SJCRH30 (cell line): Measurements from ENCODE around the gene CEP131. TPM values are rescaled to one million over a fixed set of nuclear protein-coding genes. Genes with fewer than 3 reads are reported as not detected.

ENCODE experiments used
- DNase-seq, 2 experiments: peaks; one replicate each; pipeline ENCODE4 v3.0.0-alpha.2; 2015 to 2020
- H3K27ac ChIP-seq: fragments of 250-450 bp; sonication (Bioruptor Pico); 2 replicates; pipeline ENCODE4 v1.5.1; 2020; ENCODE audit warnings: mild to moderate bottlenecking, moderate library complexity
- H3K27me3 ChIP-seq: fragments of 250-450 bp; sonication (Bioruptor Pico); 2 replicates; pipeline ENCODE4 v1.5.1; 2020; ENCODE audit warnings: mild to moderate bottlenecking, moderate library complexity
- H3K36me3 ChIP-seq: fragments of 250-450 bp; sonication (Bioruptor Pico); 2 replicates; pipeline ENCODE4 v1.5.1; 2020; ENCODE audit warnings: mild to moderate bottlenecking, moderate library complexity
- H3K4me1 ChIP-seq: fragments of 250-450 bp; sonication (Bioruptor Pico); 2 replicates; pipeline ENCODE4 v1.5.1; 2020; ENCODE audit warnings: mild to moderate bottlenecking, moderate library complexity
- H3K4me3 ChIP-seq: fragments of 250-450 bp; sonication (Bioruptor Pico); 2 replicates; pipeline ENCODE4 v1.5.1; 2020; ENCODE audit warnings: mild to moderate bottlenecking, moderate library complexity
- H3K9me3 ChIP-seq: fragments of 250-450 bp; sonication (Bioruptor Pico); replicated peaks from 2 replicates; pipeline ENCODE4 v1.5.1; 2020; ENCODE audit warnings: mild to moderate bottlenecking, moderate library complexity
- total RNA-seq: library from RNA; depleted of rRNA; stranded (reverse); fragments of >200 nt; shearing (Covaris generic); gene quantifications from 2 replicates; pipeline ENCODE4 v1.2.3, GENCODE V29; 2014; rRNA removed

The CEP131 gene
- 31.5 and 33.0 TPM in 2 replicates for total RNA-seq

- peak; percentile 100 for DNase-seq
- Histone ChIP-seq H3K9me3 (no peaks in the 10 kb centered on the region), H3K27me3 (no peaks in the 10 kb centered on the region), H3K4me3 (peak within 1 kb of the TSS; percentile 88), H3K27ac (peak within 1 kb of the TSS; percentile 19; the same call in 1 of the 2 replicates), H3K4me1 (peaks cover 9% of the 10 kb centered on the region), H3K36me3 (peaks cover 4% of the 10 kb centered on the region)
Observed at GRCh38 chr17:81222906-81223761, at the start of gene CEP131. TSS of gene CEP131 (minus strand) at chr17:81222965. CDS start at chr17:81220056, 2,909 bp downstream.

GRCh38 chr17:81271226-81271625, 48.5 kb upstream of the CEP131 start:
- Histone ChIP-seq H3K27me3 (no peaks in the 10 kb centered on the region), H3K9me3 (no peaks in the 10 kb centered on the region), H3K4me3 (no peak overlapping the region), H3K27ac (no peak overlapping the region), H3K4me1 (no peaks in the 10 kb centered on the region), H3K36me3 (peaks cover 71% of the 10 kb centered on the region)
- DNase-seq = no peak

- no peaks in the 10 kb centered on the region for H3K4me1 ChIP-seq
- H3K9me3 ChIP-seq = no peaks in the 10 kb centered on the region
- no peaks in the 10 kb centered on the region for H3K27me3 ChIP-seq
- peaks cover 72% of the 10 kb centered on the region for H3K36me3 ChIP-seq
- H3K4me3 ChIP-seq = no peak overlapping the region
- no peak for DNase-seq
- no peak overlapping the region for H3K27ac ChIP-seq
Observed at GRCh38 chr17:81270279-81270678, 47.5 kb upstream of the CEP131 start.

GRCh38 chr17:81267390-81268067, 44.8 kb upstream of the CEP131 start:
- H3K9me3 ChIP-seq = no peaks in the 10 kb centered on the region
- peaks cover 71% of the 10 kb centered on the region for H3K36me3 ChIP-seq
- no peaks in the 10 kb centered on the region for H3K27me3 ChIP-seq
- no peak overlapping the region for H3K27ac ChIP-seq
- no peak overlapping the region for H3K4me3 ChIP-seq
- H3K4me1 ChIP-seq = no peaks in the 10 kb centered on the region
- DNase-seq = no peak

GRCh38 chr17:81265576-81265975, 42.8 kb upstream of the CEP131 start:
- no peaks in the 10 kb centered on the region for H3K4me1 ChIP-seq
- H3K4me3 ChIP-seq = no peak overlapping the region
- peaks cover 70% of the 10 kb centered on the region for H3K36me3 ChIP-seq
- H3K9me3 ChIP-seq = no peaks in the 10 kb centered on the region
- DNase-seq = no peak
- H3K27ac ChIP-seq = no peak overlapping the region
- no peaks in the 10 kb centered on the region for H3K27me3 ChIP-seq

GRCh38 chr17:81264640-81265039, 41.9 kb upstream of the CEP131 start:
- H3K27me3 ChIP-seq = no peaks in the 10 kb centered on the region
- no peak overlapping the region for H3K27ac ChIP-seq
- no peaks in the 10 kb centered on the region for H3K4me1 ChIP-seq
- H3K36me3 ChIP-seq = peaks cover 71% of the 10 kb centered on the region
- DNase-seq = no peak
- H3K9me3 ChIP-seq = no peaks in the 10 kb centered on the region
- H3K4me3 ChIP-seq = no peak overlapping the region

GRCh38 chr17:81263371-81264181, 40.8 kb upstream of the CEP131 start:
- H3K9me3 ChIP-seq = no peaks in the 10 kb centered on the region
- H3K4me3 ChIP-seq = no peak overlapping the region
- no peak overlapping the region for H3K27ac ChIP-seq
- H3K36me3 ChIP-seq = peaks cover 61% of the 10 kb centered on the region
- H3K4me1 ChIP-seq = no peaks in the 10 kb centered on the region
- no peak for DNase-seq
- no peaks in the 10 kb centered on the region for H3K27me3 ChIP-seq

- Histone ChIP-seq H3K27me3 (no peaks in the 10 kb centered on the region), H3K36me3 (peaks cover 52% of the 10 kb centered on the region), H3K4me3 (no peak overlapping the region), H3K9me3 (no peaks in the 10 kb centered on the region), H3K4me1 (no peaks in the 10 kb centered on the region), H3K27ac (no peak overlapping the region)
- no peak for DNase-seq
Observed at GRCh38 chr17:81261582-81262336, 39.0 kb upstream of the CEP131 start.

- Histone ChIP-seq H3K36me3 (peaks cover 49% of the 10 kb centered on the region), H3K4me3 (no peak overlapping the region), H3K27ac (no peak overlapping the region), H3K9me3 (no peaks in the 10 kb centered on the region), H3K27me3 (no peaks in the 10 kb centered on the region), H3K4me1 (peaks cover 1% of the 10 kb centered on the region; the same call in 1 of the 2 replicates)
- no peak for DNase-seq
Observed at GRCh38 chr17:81261096-81261495, 38.3 kb upstream of the CEP131 start.

GRCh38 chr17:81260641-81261040, 37.9 kb upstream of the CEP131 start:
- H3K9me3 ChIP-seq = no peaks in the 10 kb centered on the region
- no peak overlapping the region for H3K4me3 ChIP-seq
- H3K4me1 ChIP-seq = peaks cover 6% of the 10 kb centered on the region
- H3K27ac ChIP-seq = no peak overlapping the region
- no peak for DNase-seq
- H3K36me3 ChIP-seq = peaks cover 47% of the 10 kb centered on the region
- H3K27me3 ChIP-seq = no peaks in the 10 kb centered on the region

- Histone ChIP-seq H3K9me3 (no peaks in the 10 kb centered on the region), H3K36me3 (peaks cover 43% of the 10 kb centered on the region), H3K4me3 (no peak overlapping the region), H3K27me3 (no peaks in the 10 kb centered on the region), H3K4me1 (peaks cover 10% of the 10 kb centered on the region), H3K27ac (no peak overlapping the region)
- no peak for DNase-seq
Observed at GRCh38 chr17:81260171-81260570, 37.4 kb upstream of the CEP131 start.

- H3K4me3 ChIP-seq = no peak overlapping the region
- H3K27me3 ChIP-seq = no peaks in the 10 kb centered on the region
- peaks cover 34% of the 10 kb centered on the region for H3K36me3 ChIP-seq
- no peaks in the 10 kb centered on the region for H3K9me3 ChIP-seq
- no peak overlapping the region for H3K27ac ChIP-seq
- DNase-seq = no peak
- H3K4me1 ChIP-seq = peaks cover 14% of the 10 kb centered on the region
Observed at GRCh38 chr17:81259058-81259605, 36.4 kb upstream of the CEP131 start.

GRCh38 chr17:81258292-81258691, 35.5 kb upstream of the CEP131 start:
- DNase-seq = no peak
- Histone ChIP-seq H3K36me3 (peaks cover 26% of the 10 kb centered on the region; the same call in 1 of the 2 replicates), H3K4me1 (peaks cover 14% of the 10 kb centered on the region), H3K27ac (no peak overlapping the region), H3K9me3 (no peaks in the 10 kb centered on the region), H3K27me3 (no peaks in the 10 kb centered on the region), H3K4me3 (no peak overlapping the region)

GRCh38 chr17:81257533-81257932, 34.8 kb upstream of the CEP131 start:
- Histone ChIP-seq H3K36me3 (peaks cover 18% of the 10 kb centered on the region; the same call in 1 of the 2 replicates), H3K9me3 (no peaks in the 10 kb centered on the region), H3K27me3 (no peaks in the 10 kb centered on the region), H3K27ac (no peak overlapping the region), H3K4me3 (no peak overlapping the region), H3K4me1 (peaks cover 14% of the 10 kb centered on the region)
- no peak for DNase-seq
